NCI-H226 (cell line): ENCODE data around the gene PLPP7.

ENCODE experiments used
- DNase-seq: peaks from one replicate; pipeline ENCODE4 v3.0.0-alpha.2; 2015

PLPP7 gene

GRCh38 chr9:131282688-131283422, 6.7 kb upstream of the PLPP7 start:
- no peak for DNase-seq

GRCh38 chr9:131284856-131285255, 4.7 kb upstream of the PLPP7 start:
- DNase-seq = no peak

- no peak for DNase-seq
Measured at GRCh38 chr9:131287359-131287758, 2.2 kb upstream of the PLPP7 start.

- DNase-seq = no peak
Measured at GRCh38 chr9:131288217-131288616, 1.3 kb upstream of the PLPP7 start.

GRCh38 chr9:131290036-131290766, 678 bp downstream of the PLPP7 start:
- no peak for DNase-seq

- DNase-seq = no peak
Measured at GRCh38 chr9:131290767-131291370, 1.3 kb downstream of the PLPP7 start.

GRCh38 chr9:131291795-131292315, 2.3 kb downstream of the PLPP7 start:
- no peak for DNase-seq

GRCh38 chr9:131292937-131293336, 3.4 kb downstream of the PLPP7 start:
- DNase-seq = no peak

GRCh38 chr9:131296460-131296859, 6.9 kb downstream of the PLPP7 start:
- no peak for DNase-seq

- DNase-seq = no peak
Measured at GRCh38 chr9:131296906-131297500, 7.5 kb downstream of the PLPP7 start.

GRCh38 chr9:131297903-131298302, 8.4 kb downstream of the PLPP7 start:
- DNase-seq = no peak

GRCh38 chr9:131298341-131298740, 8.8 kb downstream of the PLPP7 start:
- DNase-seq = no peak

GRCh38 chr9:131298816-131299215, 9.3 kb downstream of the PLPP7 start:
- no peak for DNase-seq

GRCh38 chr9:131299346-131299960, 9.9 kb downstream of the PLPP7 start:
- DNase-seq = no peak

GRCh38 chr9:131299961-131300347, 10.4 kb downstream of the PLPP7 start:
- DNase-seq = no peak

- DNase-seq = no peak
Measured at GRCh38 chr9:131300444-131300843, 10.9 kb downstream of the PLPP7 start.

- DNase-seq = no peak
Measured at GRCh38 chr9:131302244-131303075, 12.9 kb downstream of the PLPP7 start.

GRCh38 chr9:131303381-131304321, 14.1 kb downstream of the PLPP7 start:
- DNase-seq = no peak

- DNase-seq = no peak
Measured at GRCh38 chr9:131304676-131305355, 15.3 kb downstream of the PLPP7 start.

GRCh38 chr9:131306397-131307004, 17.0 kb downstream of the PLPP7 start:
- no peak for DNase-seq
